Esophagus squamous epithelium (tissue), 4 donors: Measurements from ENCODE around the gene GNG12.

Experiments
- CTCF ChIP-seq, 6 experiments: fragments of 450-650 bp in 4 of 6; fragments of 200-600 bp in 2 of 6; sonication (generic) in 2 of 6; IDR thresholded peaks; one replicate each; pipeline ENCODE4 v1.5.1; 2016 to 2019; ENCODE audit warnings: antibody characterized with exemption in 6 of 6, mild to moderate bottlenecking in 4 of 6, moderate library complexity in 4 of 6
- POLR2A ChIP-seq, 4 donors: fragments of 450-650 bp; IDR thresholded peaks; one replicate each; pipeline ENCODE4 v1.6.1; 2017; ENCODE audit warnings: antibody characterized with exemption in 4 of 4, mild to moderate bottlenecking in 4 of 4, moderate library complexity in 3 of 4

- TF ChIP-seq CTCF (IDR thresholded peaks at IDR 0.05) = no peak
- no peak for TF ChIP-seq POLR2A (IDR thresholded peaks at IDR 0.05)
Observed at GRCh38 chr1:67833602-67833940, 304 bp upstream of the GNG12 start.
